NB4 (cell line): Measurements from ENCODE around the gene ZNF423.

Experiments used
- MYC ChIP-seq: IDR thresholded peaks from 2 replicates; pipeline ENCODE4 v1.6.1; 2011; ENCODE audit warnings: low read depth, low read length
- POLR2A ChIP-seq: IDR thresholded peaks from 2 replicates; pipeline ENCODE4 v1.6.1; 2011; ENCODE audit warnings: mild to moderate bottlenecking; ENCODE audit not compliant: insufficient read length; ENCODE audit errors: extremely low read depth
- TF ChIP-seq, protein P1 (sequence below): IDR thresholded peaks from one replicate; pipeline ENCODE4 v1.5.1; 2012; ENCODE audit warnings: low read depth, low read length
- TF ChIP-seq, protein P2 (sequence below): IDR thresholded peaks from 2 replicates; pipeline ENCODE4 v1.6.1; 2011; ENCODE audit warnings: low read depth, low read length

DNA sequence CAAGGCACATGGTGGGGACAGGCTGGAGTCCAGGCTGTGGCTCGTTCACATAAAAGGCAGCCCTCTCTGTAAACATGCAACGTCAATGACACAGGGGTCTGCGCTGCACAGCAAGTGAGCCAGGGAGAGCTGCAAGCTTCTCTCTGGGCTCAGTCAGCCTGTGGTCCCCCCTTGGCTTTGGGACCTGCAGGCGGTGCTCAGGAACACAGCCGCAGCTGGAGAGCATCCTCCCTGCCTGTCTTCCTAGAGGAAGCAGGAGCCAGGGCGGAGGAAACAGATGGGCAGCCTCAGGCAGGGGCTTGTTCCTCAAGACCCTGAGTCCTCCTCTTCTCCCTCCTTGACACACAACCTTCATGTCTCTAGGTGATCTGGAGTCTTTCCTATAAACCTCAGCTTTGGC lies 254.3 kb downstream of the ZNF423 start:
- TF ChIP-seq, protein P1, sequence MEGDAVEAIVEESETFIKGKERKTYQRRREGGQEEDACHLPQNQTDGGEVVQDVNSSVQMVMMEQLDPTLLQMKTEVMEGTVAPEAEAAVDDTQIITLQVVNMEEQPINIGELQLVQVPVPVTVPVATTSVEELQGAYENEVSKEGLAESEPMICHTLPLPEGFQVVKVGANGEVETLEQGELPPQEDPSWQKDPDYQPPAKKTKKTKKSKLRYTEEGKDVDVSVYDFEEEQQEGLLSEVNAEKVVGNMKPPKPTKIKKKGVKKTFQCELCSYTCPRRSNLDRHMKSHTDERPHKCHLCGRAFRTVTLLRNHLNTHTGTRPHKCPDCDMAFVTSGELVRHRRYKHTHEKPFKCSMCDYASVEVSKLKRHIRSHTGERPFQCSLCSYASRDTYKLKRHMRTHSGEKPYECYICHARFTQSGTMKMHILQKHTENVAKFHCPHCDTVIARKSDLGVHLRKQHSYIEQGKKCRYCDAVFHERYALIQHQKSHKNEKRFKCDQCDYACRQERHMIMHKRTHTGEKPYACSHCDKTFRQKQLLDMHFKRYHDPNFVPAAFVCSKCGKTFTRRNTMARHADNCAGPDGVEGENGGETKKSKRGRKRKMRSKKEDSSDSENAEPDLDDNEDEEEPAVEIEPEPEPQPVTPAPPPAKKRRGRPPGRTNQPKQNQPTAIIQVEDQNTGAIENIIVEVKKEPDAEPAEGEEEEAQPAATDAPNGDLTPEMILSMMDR: no peak
- TF ChIP-seq POLR2A (no peak), MYC (no peak)
- TF ChIP-seq, protein P2, sequence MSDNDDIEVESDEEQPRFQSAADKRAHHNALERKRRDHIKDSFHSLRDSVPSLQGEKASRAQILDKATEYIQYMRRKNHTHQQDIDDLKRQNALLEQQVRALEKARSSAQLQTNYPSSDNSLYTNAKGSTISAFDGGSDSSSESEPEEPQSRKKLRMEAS: no peak
